HG03175 (cell line): ENCODE results near the gene SCARB1.

Experiments
- ATAC-seq: cut with Tn5 transposase; IDR thresholded peaks from one replicate; pipeline ENCODE4 v1.9.1; 2021; ENCODE audit warnings: mild to moderate bottlenecking, moderate library complexity; ENCODE audit not compliant: unreplicated experiment

Gene SCARB1

DNA sequence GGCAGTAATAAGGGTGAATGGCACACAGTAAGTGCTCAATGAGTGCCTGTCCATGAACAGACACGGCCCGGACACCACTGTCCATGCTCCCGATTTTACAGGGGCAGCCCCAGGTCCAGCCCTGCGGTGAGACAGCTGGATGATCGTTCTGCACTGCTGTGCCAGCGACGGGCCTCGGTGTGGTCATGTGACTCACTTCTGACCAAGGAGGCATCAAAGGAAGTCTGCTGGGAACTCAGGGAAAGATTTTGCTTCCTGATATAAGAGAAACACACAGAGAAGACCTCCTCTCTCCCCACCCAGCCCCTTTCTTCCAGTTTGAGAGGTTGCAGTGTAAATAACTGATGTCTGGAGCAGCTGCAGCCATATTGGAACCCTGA lies 126.6 kb downstream of the SCARB1 start:
- no peak for ATAC-seq

DNA sequence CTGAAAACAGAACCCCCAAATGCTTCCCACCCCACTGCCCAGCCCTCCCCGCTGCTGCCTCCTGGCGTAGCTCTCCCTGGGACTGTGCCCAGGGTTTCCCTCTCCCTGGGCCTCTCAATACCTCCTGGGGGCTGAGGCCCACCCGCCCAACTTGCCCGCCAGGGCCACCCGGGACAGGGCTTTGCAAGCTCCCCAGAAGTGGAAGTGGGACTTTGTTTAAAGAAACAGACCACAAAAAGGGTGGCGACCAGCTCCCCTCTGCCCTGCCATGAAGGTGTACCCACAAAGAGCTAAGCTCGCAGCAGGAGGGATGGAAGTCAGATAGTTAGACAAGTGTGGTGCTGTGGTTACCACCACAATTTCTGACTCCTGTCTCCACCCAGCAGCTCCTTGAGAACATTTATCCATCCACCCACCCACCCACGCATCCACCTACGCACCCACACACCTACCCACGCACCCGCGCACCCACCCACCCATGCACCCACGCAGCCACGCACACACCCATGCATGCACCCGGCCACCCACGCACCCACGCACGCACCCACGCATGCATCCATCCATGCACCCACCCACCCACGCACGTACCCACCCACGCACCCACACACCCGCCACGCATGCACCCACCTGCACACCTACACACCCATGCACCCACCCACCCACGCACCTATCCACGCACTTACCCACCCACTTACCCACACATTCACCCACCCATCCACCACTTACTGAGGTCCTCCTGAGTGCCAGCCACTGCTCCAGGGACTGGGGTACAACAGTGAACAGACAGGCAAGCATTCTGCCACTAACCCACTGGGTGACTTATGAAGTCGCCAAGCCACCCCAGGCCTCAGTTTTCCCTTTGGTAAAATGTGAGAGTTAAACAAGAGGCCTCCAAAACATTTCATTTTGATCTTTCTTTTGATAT lies 127.3 kb downstream of the SCARB1 start:
- ATAC-seq, result no peak

DNA sequence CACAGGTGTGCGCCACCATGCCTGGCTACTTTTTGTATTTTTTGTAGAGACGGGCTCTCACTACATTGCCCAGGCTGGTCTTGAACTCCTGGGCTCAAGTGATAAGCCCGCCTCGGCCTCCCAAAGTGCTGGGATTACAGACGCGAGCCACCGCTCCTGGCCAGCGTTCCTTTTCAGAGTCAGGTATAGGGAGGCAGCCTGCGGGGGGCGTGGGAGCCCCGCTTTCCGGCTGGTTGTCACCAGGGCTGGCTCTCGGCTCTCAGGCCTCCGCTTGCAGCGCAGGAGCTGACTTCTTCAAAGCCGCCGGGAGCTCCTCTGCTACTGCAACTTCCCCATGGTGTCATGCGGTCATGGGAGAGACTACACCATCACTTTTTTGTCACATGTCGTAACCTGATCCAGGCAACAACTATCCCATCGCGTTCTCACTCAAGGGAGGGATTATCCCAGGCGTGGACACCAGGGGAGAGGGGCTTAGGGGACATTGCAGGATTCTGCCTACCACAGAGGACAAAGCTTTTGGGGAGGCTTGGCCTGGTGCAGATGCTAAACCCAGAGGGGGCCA lies 129.4 kb downstream of the SCARB1 start:
- ATAC-seq, result no peak

DNA sequence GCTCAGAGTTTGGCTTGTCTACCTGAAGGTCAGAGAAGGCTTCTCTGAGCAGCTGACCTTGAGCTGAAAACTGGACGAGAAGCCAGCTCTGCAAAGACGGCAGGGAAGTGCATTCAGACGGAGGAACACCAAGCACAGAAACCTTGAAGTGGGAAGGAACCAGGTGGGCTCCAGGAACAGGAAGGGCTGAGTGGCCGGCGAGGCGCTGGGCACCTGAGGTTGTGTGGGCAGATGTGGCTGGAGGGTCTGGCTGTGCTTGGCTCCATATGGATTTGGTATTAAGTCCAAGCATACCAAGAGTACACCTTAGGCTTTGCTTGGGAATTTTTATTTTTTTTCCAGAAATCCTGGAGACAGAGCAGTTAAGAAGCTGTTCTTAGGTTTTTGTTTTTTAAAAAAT lies 130.6 kb downstream of the SCARB1 start:
- no peak for ATAC-seq

DNA sequence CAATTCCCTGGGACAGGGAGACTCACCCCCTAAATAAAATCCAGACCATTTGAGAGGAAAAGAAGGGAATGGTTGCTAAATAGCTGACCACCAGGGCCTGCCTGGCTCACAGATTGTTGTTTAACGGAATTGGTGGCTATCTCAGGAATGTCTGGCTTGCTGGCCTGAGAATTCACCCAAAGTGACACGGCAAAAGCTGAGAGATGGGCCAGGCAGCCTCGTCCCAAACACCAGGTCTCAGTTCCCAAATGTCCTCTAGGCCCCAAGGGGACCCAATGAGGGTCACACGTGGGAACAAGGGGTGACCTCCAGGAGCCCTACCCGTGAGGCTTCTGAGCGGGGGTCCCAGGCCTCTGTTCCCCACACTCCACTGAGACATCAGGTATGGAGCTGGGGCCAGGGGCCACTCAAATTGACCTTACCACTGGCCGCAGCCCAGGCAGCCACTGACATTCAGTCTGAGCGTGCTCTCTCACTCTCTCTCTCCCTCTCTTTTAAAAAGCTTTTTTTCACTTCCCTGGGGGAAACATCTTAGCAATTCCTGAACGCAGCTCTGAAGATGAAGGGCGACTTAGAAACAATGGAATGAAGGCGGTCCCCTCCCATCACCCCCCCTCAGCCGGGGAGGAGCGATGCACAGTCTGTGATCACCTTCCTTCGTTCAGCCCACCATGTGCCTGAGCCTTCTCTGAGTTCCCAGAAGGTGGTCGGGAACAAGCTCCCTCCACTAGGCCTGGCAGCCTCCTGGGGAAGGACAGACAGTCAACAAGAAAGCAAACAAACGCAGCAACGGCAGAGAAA lies 131.2 kb downstream of the SCARB1 start:
- ATAC-seq, result no peak

DNA sequence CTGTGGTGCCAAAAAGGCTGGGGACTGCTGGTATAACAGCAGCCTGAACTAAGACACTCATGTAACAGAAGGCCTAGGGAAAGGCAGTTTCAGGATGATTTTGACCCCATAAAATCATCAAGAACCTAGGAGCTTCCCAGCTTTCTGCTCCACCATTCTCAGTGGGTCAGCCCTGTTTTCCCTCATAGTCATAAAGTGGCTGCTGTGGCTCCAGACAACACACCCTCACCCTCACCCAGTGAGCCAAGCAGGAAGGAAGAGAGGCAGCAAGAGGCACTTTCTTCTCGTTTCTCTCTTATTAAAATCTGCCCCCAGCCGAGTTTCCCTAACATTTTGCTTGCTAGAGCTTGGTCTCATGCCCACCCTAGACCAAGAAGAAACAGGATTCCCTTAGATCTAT lies 131.8 kb downstream of the SCARB1 start:
- no peak for ATAC-seq

DNA sequence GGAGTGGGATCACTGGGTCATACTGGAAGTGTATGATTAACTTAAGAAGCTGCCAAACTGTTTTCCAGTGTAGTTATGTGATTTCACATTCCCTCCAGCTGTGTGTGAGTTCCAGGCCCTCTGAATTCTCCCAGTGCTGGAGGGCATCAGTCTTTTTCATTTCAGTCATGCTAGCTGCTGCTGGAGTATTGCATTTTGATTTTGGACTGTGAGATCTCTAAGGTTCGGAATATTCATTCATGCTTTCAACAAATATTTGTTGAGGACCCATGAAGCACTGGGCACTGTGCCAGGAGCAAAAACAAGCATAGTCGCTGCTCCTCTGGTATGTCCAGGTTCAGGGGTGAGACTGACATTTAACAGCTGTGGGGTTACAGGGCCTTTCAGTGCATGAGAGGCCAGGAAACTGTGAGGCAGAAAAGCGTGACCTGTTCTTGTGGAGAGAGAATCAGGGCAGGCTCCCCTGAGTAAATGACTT lies 133.2 kb downstream of the SCARB1 start:
- ATAC-seq, result no peak

DNA sequence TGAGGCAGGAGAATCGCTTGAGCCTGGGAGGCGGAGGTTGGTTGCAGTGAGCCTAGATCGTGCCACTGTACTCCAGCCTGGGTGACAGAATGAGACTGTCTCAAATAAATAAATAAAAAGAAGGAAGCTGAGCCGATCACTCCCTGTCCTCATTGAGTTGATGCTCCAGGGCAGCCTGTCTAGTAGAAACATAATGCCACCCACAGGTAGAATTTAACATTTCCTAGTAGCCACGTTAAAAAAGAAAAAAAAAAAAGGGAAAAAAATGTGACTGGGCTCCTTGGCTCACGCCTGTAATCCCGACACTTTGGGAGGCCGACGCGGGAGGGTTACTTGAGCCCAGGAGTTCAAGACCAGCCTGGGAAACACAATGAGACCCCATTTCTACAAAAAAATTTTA lies 135.7 kb downstream of the SCARB1 start:
- ATAC-seq, result no peak

DNA sequence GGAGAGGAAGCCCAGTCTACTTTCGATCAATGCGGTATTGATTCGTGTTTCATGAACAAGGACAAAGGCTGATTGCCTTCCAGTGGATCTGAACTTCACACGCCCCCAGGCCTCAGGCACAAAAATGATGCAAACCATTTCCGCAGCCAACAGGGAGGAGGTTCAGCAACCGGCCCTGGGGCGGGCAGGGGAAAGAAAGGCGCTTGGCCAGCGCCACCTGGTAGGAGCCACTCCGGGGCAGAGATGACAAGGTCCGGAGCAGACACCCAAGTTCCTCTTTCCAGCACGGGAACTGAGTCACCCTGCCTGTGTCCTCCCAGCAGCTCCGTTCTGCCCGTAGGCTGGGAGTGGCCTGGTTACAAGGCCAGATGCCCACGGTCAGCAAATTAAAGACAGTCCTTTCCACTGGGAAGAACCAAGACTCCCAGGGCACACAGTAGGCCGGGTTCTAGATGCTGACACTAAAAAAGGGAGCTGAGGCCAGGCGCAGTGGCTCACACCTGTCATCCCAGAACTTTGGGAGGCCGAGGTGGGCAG lies 136.3 kb downstream of the SCARB1 start:
- ATAC-seq, result no peak
